Measurements from ENCODE around the gene COA1. TPM values are rescaled to one million over a fixed set of nuclear protein-coding genes. Genes with fewer than 3 reads are reported as not detected.

Gene COA1
- total RNA-seq, 3 donors from 2014 or later (not counting 1 experiment from before 2014, with no cell fraction given) = 55.0 to 85.3 (median 69.5) TPM

GRCh38 chr7:43666938-43667337 is 62.4 kb downstream of the COA1 start:
- H3K9me3 ChIP-seq (ENCODE audit: control insufficient read depth, insufficient read depth, low read length) = peaks cover 7% of the 10 kb centered on the region
- ATAC-seq (no peak), DNase-seq (no peak)
- peaks cover 49 to 54% of the 10 kb centered on the region in 2 donors for H3K4me1 Mint-ChIP-seq
- H3K27me3 ChIP-seq (ENCODE audit: control insufficient read depth, insufficient read depth, low read length) = no peaks in the 10 kb centered on the region
- H3K4me3 Mint-ChIP-seq = no peak overlapping the region
- no peak for TF ChIP-seq CTCF (IDR thresholded peaks at IDR 0.05)
- no peak overlapping the region for H3K4me3 ChIP-seq (ENCODE audit: low read length)
- intact Hi-C loops (cut with micrococcal nuclease) = no loop called here
- H3K27ac Mint-ChIP-seq = peak overlapping the region in 1 of 2 donors; percentile 57
- no peaks in the 10 kb centered on the region for H3K27me3 Mint-ChIP-seq (ENCODE audit: low read depth in 2 of 2)
- H3K27ac ChIP-seq (ENCODE audit: low read length) = no peak overlapping the region
- H3K9me3 Mint-ChIP-seq = no peaks in the 10 kb centered on the region
- no peaks in the 10 kb centered on the region for H3K36me3 Mint-ChIP-seq
- H3K36me3 ChIP-seq (ENCODE audit: control insufficient read depth, insufficient read depth, low read length) = no peaks in the 10 kb centered on the region
- H3K4me1 ChIP-seq (ENCODE audit: control insufficient read depth, insufficient read depth, low read length) = peaks cover 13% of the 10 kb centered on the region

GRCh38 chr7:43664681-43665080 is 64.6 kb downstream of the COA1 start:
- no peaks in the 10 kb centered on the region for H3K27me3 ChIP-seq (ENCODE audit: control insufficient read depth, insufficient read depth, low read length)
- H3K27ac Mint-ChIP-seq = peak overlapping the region in 1 of 2 donors; percentile 74
- no peaks in the 10 kb centered on the region for H3K36me3 ChIP-seq (ENCODE audit: control insufficient read depth, insufficient read depth, low read length)
- no peak for TF ChIP-seq CTCF (IDR thresholded peaks at IDR 0.05)
- no peaks in the 10 kb centered on the region for H3K9me3 Mint-ChIP-seq
- no peaks in the 10 kb centered on the region for H3K27me3 Mint-ChIP-seq (ENCODE audit: low read depth in 2 of 2)
- peaks cover 41 to 51% of the 10 kb centered on the region in 2 donors for H3K4me1 Mint-ChIP-seq
- no peak for DNase-seq
- H3K4me1 ChIP-seq (ENCODE audit: control insufficient read depth, insufficient read depth, low read length) = peaks cover 19% of the 10 kb centered on the region
- no peak overlapping the region for H3K27ac ChIP-seq (ENCODE audit: low read length)
- intact Hi-C loops (cut with micrococcal nuclease) = no loop called here
- WGBS (ENCODE audit: insufficient coverage) = no CpG with 5 or more reads among the region's 1 CpG
- H3K9me3 ChIP-seq (ENCODE audit: control insufficient read depth, insufficient read depth, low read length) = peaks cover 4% of the 10 kb centered on the region
- ATAC-seq = no peak
- no peaks in the 10 kb centered on the region for H3K36me3 Mint-ChIP-seq
- no peak overlapping the region for H3K4me3 Mint-ChIP-seq
- no peak overlapping the region for H3K4me3 ChIP-seq (ENCODE audit: low read length)

GRCh38 chr7:43660141-43660540 is 69.2 kb downstream of the COA1 start:
- TF ChIP-seq CTCF (IDR thresholded peaks at IDR 0.05) = no peak
- Histone ChIP-seq H3K36me3 (ENCODE audit: control insufficient read depth, insufficient read depth, low read length) (no peaks in the 10 kb centered on the region), H3K4me1 (ENCODE audit: control insufficient read depth, insufficient read depth, low read length) (peaks cover 18% of the 10 kb centered on the region), H3K27me3 (ENCODE audit: control insufficient read depth, insufficient read depth, low read length) (no peaks in the 10 kb centered on the region), H3K4me3 (ENCODE audit: low read length) (no peak overlapping the region), H3K9me3 (ENCODE audit: control insufficient read depth, insufficient read depth, low read length) (no peaks in the 10 kb centered on the region), H3K27ac (ENCODE audit: low read length) (peak overlapping the region; percentile 44)
- Mint-ChIP-seq H3K27me3 (ENCODE audit: low read depth in 2 of 2) (no peaks in the 10 kb centered on the region), H3K36me3 (no peaks in the 10 kb centered on the region), H3K4me1 (peaks cover 43 to 47% of the 10 kb centered on the region in 2 donors), H3K9me3 (no peaks in the 10 kb centered on the region), H3K27ac (peak overlapping the region; percentile 70 to 87), H3K4me3 (peak overlapping the region; percentile 7)
- ATAC-seq = no peak
- DNase-seq = no peak
- 94% methylated on average over 2 of the region's 2 CpGs for WGBS (ENCODE audit: insufficient coverage)
- intact Hi-C loops (cut with micrococcal nuclease) = no loop called here

GRCh38 chr7:43659549-43659896 is 69.8 kb downstream of the COA1 start:
- no peak overlapping the region for H3K4me3 ChIP-seq (ENCODE audit: low read length)
- intact Hi-C loops (cut with micrococcal nuclease) = no loop called here
- Mint-ChIP-seq H3K27me3 (ENCODE audit: low read depth in 2 of 2) (no peaks in the 10 kb centered on the region), H3K9me3 (no peaks in the 10 kb centered on the region), H3K36me3 (peaks cover 1% of the 10 kb centered on the region), H3K27ac (peak overlapping the region; percentile 70 to 87), H3K4me3 (peak overlapping the region; percentile 7), H3K4me1 (peaks cover 39 to 44% of the 10 kb centered on the region in 2 donors)
- DNase-seq = no peak
- no peak for TF ChIP-seq CTCF (IDR thresholded peaks at IDR 0.05)
- no peaks in the 10 kb centered on the region for H3K27me3 ChIP-seq (ENCODE audit: control insufficient read depth, insufficient read depth, low read length)
- no peaks in the 10 kb centered on the region for H3K9me3 ChIP-seq (ENCODE audit: control insufficient read depth, insufficient read depth, low read length)
- no peaks in the 10 kb centered on the region for H3K36me3 ChIP-seq (ENCODE audit: control insufficient read depth, insufficient read depth, low read length)
- peak overlapping the region; percentile 44 for H3K27ac ChIP-seq (ENCODE audit: low read length)
- ATAC-seq = no peak
- H3K4me1 ChIP-seq (ENCODE audit: control insufficient read depth, insufficient read depth, low read length) = peaks cover 18% of the 10 kb centered on the region

Data from natural killer cell (primary cell).